Stomach (tissue), 9 donors: ENCODE data around the gene SYCE3. TPM values are rescaled to one million over a fixed set of nuclear protein-coding genes. Genes with fewer than 3 reads are reported as not detected.

Source experiments
- DNase-seq, 2 donors: peaks; one replicate each; pipeline versions ENCODE4 v3.0.0 to v3.0.0-alpha.2; 2013 to 2019
- H3K27ac ChIP-seq, 5 donors: fragments of 200-600 bp in 4 of 5; sonication (generic) in 4 of 5; one replicate each; pipeline ENCODE4 v1.5.1; 2013 to 2019; ENCODE audit warnings: mild to moderate bottlenecking in 1 of 5, moderate library complexity in 1 of 5
- H3K27me3 ChIP-seq, 3 donors: fragments of 200-600 bp; sonication (generic); one replicate each; pipeline ENCODE4 v1.5.1; 2017 to 2019; ENCODE audit warnings: mixed run types in 1 of 3
- H3K36me3 ChIP-seq, 4 donors: fragments of 200-600 bp; sonication (generic); 1 replicate in 3 of 4; 2 replicates in 1 of 4; pipeline ENCODE4 v1.5.1; 2016 to 2019
- H3K4me1 ChIP-seq, 4 donors: fragments of 200-600 bp; sonication (generic); one replicate each; pipeline ENCODE4 v1.5.1; 2016 to 2019
- H3K4me3 ChIP-seq, 4 donors: fragments of 200-600 bp; sonication (generic) in 3 of 4; one replicate each; pipeline ENCODE4 v1.5.1; 2016 to 2019; ENCODE audit warnings: mild to moderate bottlenecking in 1 of 4
- H3K9me3 ChIP-seq, 4 donors: fragments of 200-600 bp; sonication (generic); one replicate each; pipeline ENCODE4 v1.5.1; 2016 to 2019
- EP300 ChIP-seq: sonication (generic); formaldehyde crosslinking; IDR thresholded peaks from one replicate; pipeline ENCODE4 v1.6.1; 2017; ENCODE audit warnings: antibody characterized with exemption
- POLR2A ChIP-seq, 4 donors: fragments of 450-650 bp; IDR thresholded peaks; one replicate each; pipeline ENCODE4 v1.6.1; 2016; ENCODE audit warnings: antibody characterized with exemption in 4 of 4, control low read depth in 2 of 4, mild to moderate bottlenecking in 1 of 4, moderate library complexity in 1 of 4
- POLR2AphosphoS5 ChIP-seq, 3 donors: sonication (generic); formaldehyde crosslinking; IDR thresholded peaks; one replicate each; pipeline ENCODE4 v1.6.1; 2016; ENCODE audit warnings: antibody characterized with exemption in 3 of 3
- WGBS, 5 donors: extraction: QIAGEN DNeasy Blood & Tissue Kit in 3 of 5; methylation state at CpG; one replicate each; pipeline versions ENCODE4 v1.1.5 to v1.1.7; 2013 to 2018; 5-methylcytosine and 5-hydroxymethylcytosine counted together
- intact Hi-C: fragments of 100-400 bp; cut with DNase I; formaldehyde crosslinking; loops from one replicate; pipeline ENCODE4 v1.15.1; 2023; ENCODE audit warnings: low total_unique reads
- polyA plus RNA-seq, 3 donors: library from polyadenylated mRNA; stranded (reverse); fragments of 200-250 nt; gene quantifications; one replicate each; pipeline ENCODE4 v1.2.3, GENCODE V29; 2013
- total RNA-seq, 5 donors: library from RNA; depleted of rRNA; stranded (reverse); fragments of >200 nt; gene quantifications; one replicate each; pipeline versions ENCODE4 v1.1.0 to v1.2.3, GENCODE V29; 2014 to 2016
- TF ChIP-seq, protein P1 (sequence below), 7 experiments: fragments of 450-650 bp in 4 of 7; fragments of 200-600 bp in 3 of 7; sonication (generic) in 3 of 7; IDR thresholded peaks; one replicate each; pipeline ENCODE4 v1.5.1; 2016 to 2019; ENCODE audit warnings: antibody characterized with exemption in 7 of 7, control low read depth in 2 of 7, mild to moderate bottlenecking in 1 of 7
- donor health status: healthy with polysubstance abuse.
- donor health status: Bipolar disorder and iron deficiency.
- donor health status: healthy.

SYCE3 gene
- total and polyA plus RNA-seq, 8 donors = 0.80 to 1.9 TPM; not detected in 6

DNA sequence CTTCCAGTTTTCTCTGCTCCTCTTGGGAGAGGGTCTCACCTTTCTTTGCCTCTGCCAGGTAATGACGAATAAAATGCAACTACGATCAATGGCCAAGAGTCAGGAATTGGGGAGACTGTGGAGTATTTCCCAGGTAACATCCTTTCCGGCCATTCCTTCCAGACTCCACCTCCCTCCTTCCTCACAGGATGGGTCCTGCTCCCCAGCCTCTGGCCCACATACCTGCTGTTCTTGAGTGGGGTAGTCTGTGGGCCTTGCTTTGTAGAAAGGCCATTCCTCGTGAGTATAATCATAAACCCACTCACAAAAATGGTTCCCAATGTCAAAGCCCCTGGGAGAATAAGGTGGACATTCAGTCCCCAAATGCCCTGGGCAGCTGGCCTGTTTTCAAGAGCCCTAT is 17.0 kb upstream of the SYCE3 start:
- 94 to 100% (median 95%) methylated on average over 4 of the region's 4 CpGs for WGBS, 5 donors
- intact Hi-C loops = no loop called here
- Histone ChIP-seq H3K36me3 (peaks cover 0 to 27% (median 17%) of the 10 kb centered on the region in 4 donors), H3K4me3 (no peak overlapping the region), H3K4me1 (peaks cover 32 to 46% (median 39%) of the 10 kb centered on the region in 4 donors), H3K9me3 (no peaks in the 10 kb centered on the region), H3K27ac (no peak overlapping the region), H3K27me3 (peaks cover 0 to 15% (median 5%) of the 10 kb centered on the region in 3 donors)
- TF ChIP-seq, protein P1, sequence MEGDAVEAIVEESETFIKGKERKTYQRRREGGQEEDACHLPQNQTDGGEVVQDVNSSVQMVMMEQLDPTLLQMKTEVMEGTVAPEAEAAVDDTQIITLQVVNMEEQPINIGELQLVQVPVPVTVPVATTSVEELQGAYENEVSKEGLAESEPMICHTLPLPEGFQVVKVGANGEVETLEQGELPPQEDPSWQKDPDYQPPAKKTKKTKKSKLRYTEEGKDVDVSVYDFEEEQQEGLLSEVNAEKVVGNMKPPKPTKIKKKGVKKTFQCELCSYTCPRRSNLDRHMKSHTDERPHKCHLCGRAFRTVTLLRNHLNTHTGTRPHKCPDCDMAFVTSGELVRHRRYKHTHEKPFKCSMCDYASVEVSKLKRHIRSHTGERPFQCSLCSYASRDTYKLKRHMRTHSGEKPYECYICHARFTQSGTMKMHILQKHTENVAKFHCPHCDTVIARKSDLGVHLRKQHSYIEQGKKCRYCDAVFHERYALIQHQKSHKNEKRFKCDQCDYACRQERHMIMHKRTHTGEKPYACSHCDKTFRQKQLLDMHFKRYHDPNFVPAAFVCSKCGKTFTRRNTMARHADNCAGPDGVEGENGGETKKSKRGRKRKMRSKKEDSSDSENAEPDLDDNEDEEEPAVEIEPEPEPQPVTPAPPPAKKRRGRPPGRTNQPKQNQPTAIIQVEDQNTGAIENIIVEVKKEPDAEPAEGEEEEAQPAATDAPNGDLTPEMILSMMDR (IDR thresholded peaks at IDR 0.05) = no peak
- TF ChIP-seq POLR2A (IDR thresholded peaks at IDR 0.05) (no peak), EP300 (no peak), POLR2AphosphoS5 (IDR thresholded peaks at IDR 0.05) (no peak)
- DNase-seq = no peak

DNA sequence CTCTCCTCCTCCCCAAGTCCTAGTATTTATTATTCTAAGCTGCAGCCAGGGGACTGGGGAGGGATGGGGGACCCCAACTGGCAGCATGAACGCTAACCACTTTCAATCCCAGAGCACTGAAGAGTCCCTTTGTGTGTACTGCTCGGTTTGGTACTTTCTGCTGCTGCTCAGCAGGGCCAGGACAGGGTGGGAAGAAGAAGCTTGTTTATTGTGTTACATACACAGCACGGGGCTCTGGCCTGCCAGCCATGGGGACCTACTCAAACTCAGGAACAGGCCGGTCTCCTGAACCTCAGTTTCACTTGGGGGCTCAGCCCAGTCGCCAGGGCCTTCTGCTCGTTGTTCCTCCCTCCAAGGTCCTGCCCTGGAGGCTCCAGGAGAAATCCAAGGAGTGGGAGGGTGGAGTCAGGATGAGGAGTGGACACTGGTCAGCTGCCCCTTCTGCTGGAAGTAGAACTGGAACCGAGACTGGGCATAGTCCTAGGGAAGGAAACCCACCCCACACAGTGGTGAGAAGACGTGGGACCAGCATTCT is 16.1 kb upstream of the SYCE3 start:
- peaks cover 32 to 44% (median 37%) of the 10 kb centered on the region in 4 donors for H3K4me1 ChIP-seq
- H3K4me3 ChIP-seq = no peak overlapping the region
- intact Hi-C loops = no loop called here
- peaks cover 0 to 15% (median 5%) of the 10 kb centered on the region in 3 donors for H3K27me3 ChIP-seq
- H3K27ac ChIP-seq = no peak overlapping the region
- TF ChIP-seq, protein P1 (IDR thresholded peaks at IDR 0.05) = no peak
- TF ChIP-seq POLR2A (IDR thresholded peaks at IDR 0.05) (no peak), POLR2AphosphoS5 (IDR thresholded peaks at IDR 0.05) (no peak), EP300 (no peak)
- 59 to 70% (median 67%) methylated on average over 5 to 8 of the region's 8 CpGs for WGBS, 5 donors
- peaks cover 0 to 35% (median 19%) of the 10 kb centered on the region in 4 donors for H3K36me3 ChIP-seq
- DNase-seq = no peak
- no peaks in the 10 kb centered on the region for H3K9me3 ChIP-seq

DNA sequence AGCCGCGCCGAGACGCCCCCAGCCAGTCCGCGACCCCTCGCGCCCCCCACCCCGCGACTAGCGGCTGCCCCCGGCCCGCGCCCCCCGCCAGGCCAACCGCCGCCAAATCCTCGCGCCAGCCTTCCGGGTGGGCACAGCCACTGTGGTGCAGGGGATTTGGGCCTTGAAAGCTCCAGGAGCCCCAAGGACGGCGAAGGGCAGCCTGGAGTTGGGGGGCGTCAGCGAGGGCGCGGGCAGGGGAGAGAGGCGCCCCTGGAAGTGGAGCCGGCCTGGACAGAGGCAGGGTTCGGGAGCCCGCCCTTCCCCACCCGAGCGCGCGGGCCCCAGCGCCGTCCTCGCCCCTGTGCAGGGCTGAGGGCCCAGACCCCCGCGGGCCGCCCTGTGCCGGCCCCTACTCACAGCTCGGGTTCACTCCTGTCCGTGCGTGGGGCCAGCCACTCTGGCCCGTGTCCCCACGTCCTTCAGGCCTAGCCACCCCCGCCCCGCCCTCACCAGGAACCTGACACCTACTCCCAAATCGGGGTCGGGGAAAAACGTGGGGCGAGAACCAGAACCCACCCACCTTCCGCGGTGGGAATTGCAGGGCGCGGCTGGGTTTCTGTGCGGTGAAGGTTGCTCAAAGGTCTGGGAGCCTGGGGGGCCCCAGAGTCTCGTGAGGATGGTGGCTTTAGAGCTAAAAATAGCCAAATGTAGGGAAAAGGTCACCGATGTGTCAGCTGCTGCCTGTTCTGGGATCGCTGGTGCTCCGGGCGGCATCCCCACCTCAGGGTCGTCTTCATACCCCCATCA is 15.5 kb upstream of the SYCE3 start, which contains the start of gene CPT1B:
TSS of gene CPT1B (minus strand) at position 441 of the 789 bp plus-strand sequence. CDS start 512 bp downstream, outside the sequence.
- TF ChIP-seq POLR2A (IDR thresholded peaks at IDR 0.05) (no peak), POLR2AphosphoS5 (IDR thresholded peaks at IDR 0.05) (no peak), EP300 (no peak)
- TF ChIP-seq, protein P1 (IDR thresholded peaks at IDR 0.05) = no peak
- Histone ChIP-seq H3K36me3 (peaks cover 0 to 42% (median 22%) of the 10 kb centered on the region in 4 donors), H3K4me3 (peak within 1 kb of the TSS in 1 of 4 donors; percentile 11), H3K27ac (peak within 1 kb of the TSS in 1 of 5 donors; percentile 42), H3K27me3 (peaks cover 0 to 15% (median 5%) of the 10 kb centered on the region in 3 donors), H3K9me3 (no peaks in the 10 kb centered on the region), H3K4me1 (peaks cover 26 to 37% (median 31%) of the 10 kb centered on the region in 4 donors)
- DNase-seq = peak in 1 of 2 donors; percentile 80
- intact Hi-C loops = no loop called here
- 24 to 34% (median 27%) methylated on average over 17 to 63 of the region's 63 CpGs for WGBS, 5 donors

DNA sequence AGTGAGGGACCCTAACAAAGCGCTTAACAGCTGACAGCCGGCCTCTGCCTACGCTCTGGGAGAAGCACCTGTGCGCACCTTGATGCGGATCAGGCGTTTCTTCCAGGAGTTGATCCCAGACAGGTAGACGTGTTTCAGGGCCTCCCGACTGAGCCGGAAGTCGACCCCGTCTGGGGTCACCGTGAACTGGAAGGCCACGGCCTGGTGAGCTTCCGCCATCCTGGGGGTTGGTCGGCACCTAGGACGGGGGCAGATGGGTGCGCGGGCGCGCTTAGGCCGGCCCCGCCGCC is 14.9 kb upstream of the SYCE3 start:
- peaks cover 0 to 47% (median 25%) of the 10 kb centered on the region in 4 donors for H3K36me3 ChIP-seq
- intact Hi-C loops = no loop called here
- WGBS, 5 donors = 46 to 52% (median 51%) methylated on average over 10 to 23 of the region's 23 CpGs
- DNase-seq = no peak
- peak overlapping the region in 1 of 4 donors; percentile 11 for H3K4me3 ChIP-seq
- H3K27me3 ChIP-seq = peaks cover 0 to 15% (median 5%) of the 10 kb centered on the region in 3 donors
- H3K9me3 ChIP-seq = no peaks in the 10 kb centered on the region
- TF ChIP-seq, protein P1 (IDR thresholded peaks at IDR 0.05) = no peak
- TF ChIP-seq EP300 (no peak), POLR2A (IDR thresholded peaks at IDR 0.05) (no peak), POLR2AphosphoS5 (IDR thresholded peaks at IDR 0.05) (no peak)
- no peak overlapping the region for H3K27ac ChIP-seq
- H3K4me1 ChIP-seq = peaks cover 25 to 37% (median 30%) of the 10 kb centered on the region in 4 donors
